Progenitor cell of endocrine pancreas (in vitro differentiated cells): ENCODE results near the gene EIF1AX. TPM values are rescaled to one million over a fixed set of nuclear protein-coding genes. Genes with fewer than 3 reads are reported as not detected.

Experiments used
- DNase-seq: peaks from one replicate; pipeline ENCODE4 v3.0.0; 2021; ENCODE audit warnings: low spot score; ENCODE audit not compliant: unreplicated experiment
- H3K27ac Mint-ChIP-seq: 2 replicates; pipeline ENCODE4 v1.8.0; 2021; ENCODE audit warnings: mild to moderate bottlenecking, moderate library complexity, mixed read lengths
- H3K27me3 Mint-ChIP-seq: 2 replicates; pipeline ENCODE4 v1.8.0; 2021; ENCODE audit warnings: mixed read lengths
- H3K36me3 Mint-ChIP-seq: 2 replicates; pipeline ENCODE4 v1.8.0; 2022; ENCODE audit warnings: mixed read lengths; ENCODE audit not compliant: insufficient read depth
- H3K4me1 Mint-ChIP-seq: 2 replicates; pipeline ENCODE4 v1.8.0; 2021; ENCODE audit warnings: low read depth, mixed read lengths
- H3K4me3 Mint-ChIP-seq: 2 replicates; pipeline ENCODE4 v1.8.0; 2021; ENCODE audit warnings: low read depth, mild to moderate bottlenecking, moderate library complexity, mixed read lengths
- H3K9me3 Mint-ChIP-seq: 2 replicates; pipeline ENCODE4 v1.8.0; 2021; ENCODE audit warnings: low read depth, mixed read lengths
- CTCF ChIP-seq: fragments of 200-600 bp; sonication (generic); IDR thresholded peaks from one replicate; pipeline ENCODE4 v1.5.0; 2021; ENCODE audit warnings: antibody characterized with exemption, mild to moderate bottlenecking; ENCODE audit not compliant: unreplicated experiment
- total RNA-seq: library from RNA; stranded (reverse); gene quantifications from 2 replicates; pipeline ENCODE4 v1.2.1, GENCODE V29; 2021

EIF1AX gene
- total RNA-seq, 1 donor from 2014 or later = 90.6 TPM

GRCh38 chrX:20147561-20147960 lies 5.9 kb upstream of the EIF1AX start:
- H3K27me3 Mint-ChIP-seq = no peaks in the 10 kb centered on the region
- no peak for TF ChIP-seq CTCF
- peaks cover 3% of the 10 kb centered on the region for H3K36me3 Mint-ChIP-seq
- peaks cover 14% of the 10 kb centered on the region for H3K9me3 Mint-ChIP-seq
- H3K27ac Mint-ChIP-seq = no peak overlapping the region
- peaks cover 2% of the 10 kb centered on the region for H3K4me1 Mint-ChIP-seq
- H3K4me3 Mint-ChIP-seq = no peak overlapping the region
- no peak for DNase-seq

GRCh38 chrX:20144491-20144890 lies 2.9 kb upstream of the EIF1AX start:
- Mint-ChIP-seq H3K36me3 (no peaks in the 10 kb centered on the region), H3K4me1 (peaks cover 9% of the 10 kb centered on the region), H3K4me3 (no peak overlapping the region), H3K27ac (no peak overlapping the region), H3K27me3 (no peaks in the 10 kb centered on the region), H3K9me3 (peaks cover 12% of the 10 kb centered on the region)
- no peak for DNase-seq
- TF ChIP-seq CTCF = no peak

- Mint-ChIP-seq H3K36me3 (peaks cover 2% of the 10 kb centered on the region), H3K4me1 (peaks cover 13% of the 10 kb centered on the region), H3K27me3 (no peaks in the 10 kb centered on the region), H3K4me3 (no peak overlapping the region), H3K27ac (no peak overlapping the region), H3K9me3 (peaks cover 12% of the 10 kb centered on the region)
- DNase-seq = no peak
- no peak for TF ChIP-seq CTCF
Measured at GRCh38 chrX:20143561-20143960, 1.9 kb upstream of the EIF1AX start.

GRCh38 chrX:20143111-20143510 lies 1.5 kb upstream of the EIF1AX start:
- peaks cover 13% of the 10 kb centered on the region for H3K4me1 Mint-ChIP-seq
- no peaks in the 10 kb centered on the region for H3K27me3 Mint-ChIP-seq
- no peak for TF ChIP-seq CTCF
- H3K4me3 Mint-ChIP-seq = no peak overlapping the region
- peaks cover 2% of the 10 kb centered on the region for H3K36me3 Mint-ChIP-seq
- H3K27ac Mint-ChIP-seq = peak overlapping the region; percentile 59
- H3K9me3 Mint-ChIP-seq = peaks cover 10% of the 10 kb centered on the region
- no peak for DNase-seq

- peaks cover 8% of the 10 kb centered on the region for H3K9me3 Mint-ChIP-seq
- H3K4me3 Mint-ChIP-seq = peak overlapping the region; percentile 92
- H3K27me3 Mint-ChIP-seq = no peaks in the 10 kb centered on the region
- TF ChIP-seq CTCF = no peak
- peaks cover 13% of the 10 kb centered on the region for H3K4me1 Mint-ChIP-seq
- peak overlapping the region; percentile 5 for H3K27ac Mint-ChIP-seq
- peaks cover 6% of the 10 kb centered on the region for H3K36me3 Mint-ChIP-seq
- no peak for DNase-seq
Measured at GRCh38 chrX:20140420-20140819, 1.2 kb downstream of the EIF1AX start.
